ENCODE results near the gene FAM107B.

FAM107B gene

DNA sequence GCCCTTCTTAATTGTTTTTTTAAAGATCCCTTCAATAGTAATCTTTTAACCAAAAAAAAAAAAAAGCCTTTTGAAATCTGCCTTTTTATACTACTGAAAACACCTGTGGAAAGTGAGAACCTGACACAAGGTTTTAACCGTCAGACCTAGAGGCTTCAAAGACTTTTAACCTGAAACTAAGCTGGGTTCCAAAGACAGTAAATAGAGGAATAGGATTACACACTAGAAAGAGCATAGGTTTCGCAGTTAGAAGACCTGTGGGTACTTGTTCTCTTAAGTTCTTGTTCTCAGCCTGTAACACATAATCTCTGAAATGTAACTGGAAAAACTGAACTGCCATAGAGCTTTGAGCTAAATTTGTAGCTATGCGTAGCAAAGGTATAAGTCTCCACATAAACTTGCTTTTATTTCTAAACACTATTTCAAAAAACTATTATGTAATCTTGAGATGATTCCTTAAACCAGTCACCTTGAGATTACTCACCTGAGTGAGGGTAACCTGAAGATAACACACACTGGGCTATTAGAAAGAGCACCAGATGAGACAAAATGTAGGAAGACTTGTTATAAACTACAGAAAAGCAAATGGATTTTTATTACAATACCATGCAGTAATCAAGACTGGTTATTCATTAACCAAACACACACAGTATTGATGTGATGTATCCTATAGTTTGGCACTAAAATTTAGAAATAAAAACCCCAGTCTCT lies 247.4 kb downstream of the FAM107B start:
- Histone ChIP-seq H3K36me3 (ENCODE audit: control insufficient read depth in 2 of 2, insufficient read depth in 1 of 2, low read length in 2 of 2) (peaks cover 0 to 16% of the 10 kb centered on the region in 2 experiments), H3K27ac (ENCODE audit: extremely low read depth, low read depth, low read length) (no peak overlapping the region), H3K4me3 (ENCODE audit: low read depth, low read length) (no peak overlapping the region), H3K9me3 (ENCODE audit: control insufficient read depth, insufficient read depth, low read depth, low read length) (no peaks in the 10 kb centered on the region), H3K4me1 (ENCODE audit: control insufficient read depth, insufficient read depth, low read length) (no peaks in the 10 kb centered on the region)
- ChIA-PET POLR2A (no interaction called here), CTCF (interaction anchor here (0.7 to 0.8 kb wide), 3 partner anchors 10 to 405 kb away, joined by 3 read pairs; no protein-coding TSS in a partner anchor)
- no peak for TF ChIP-seq ZNF223 (tag by site-specific recombination; IDR thresholded peaks at IDR 0.05)
- TF ChIP-seq KLF1 (tag by site-specific recombination; IDR thresholded peaks at IDR 0.05): no peak
- no peak for TF ChIP-seq TRIM28 (IDR thresholded peaks at IDR 0.05; ENCODE audit: borderline replicate concordance, low read length)
- no peak for TF ChIP-seq ZFP69B (tag by site-specific recombination; IDR thresholded peaks at IDR 0.05)
- no peak for TF ChIP-seq ZNF549 (tag by site-specific recombination; IDR thresholded peaks at IDR 0.05)
- no peak for TF ChIP-seq ZXDB (tag by site-specific recombination; IDR thresholded peaks at IDR 0.05)
- no peak for TF ChIP-seq ZNF530 (tag by site-specific recombination; IDR thresholded peaks at IDR 0.05; ENCODE audit: low read depth)
- TF ChIP-seq, protein P1, sequence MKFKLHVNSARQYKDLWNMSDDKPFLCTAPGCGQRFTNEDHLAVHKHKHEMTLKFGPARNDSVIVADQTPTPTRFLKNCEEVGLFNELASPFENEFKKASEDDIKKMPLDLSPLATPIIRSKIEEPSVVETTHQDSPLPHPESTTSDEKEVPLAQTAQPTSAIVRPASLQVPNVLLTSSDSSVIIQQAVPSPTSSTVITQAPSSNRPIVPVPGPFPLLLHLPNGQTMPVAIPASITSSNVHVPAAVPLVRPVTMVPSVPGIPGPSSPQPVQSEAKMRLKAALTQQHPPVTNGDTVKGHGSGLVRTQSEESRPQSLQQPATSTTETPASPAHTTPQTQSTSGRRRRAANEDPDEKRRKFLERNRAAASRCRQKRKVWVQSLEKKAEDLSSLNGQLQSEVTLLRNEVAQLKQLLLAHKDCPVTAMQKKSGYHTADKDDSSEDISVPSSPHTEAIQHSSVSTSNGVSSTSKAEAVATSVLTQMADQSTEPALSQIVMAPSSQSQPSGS (tag by site-specific recombination; IDR thresholded peaks at IDR 0.05; ENCODE audit: low read depth): no peak
- TF ChIP-seq, protein P2, sequence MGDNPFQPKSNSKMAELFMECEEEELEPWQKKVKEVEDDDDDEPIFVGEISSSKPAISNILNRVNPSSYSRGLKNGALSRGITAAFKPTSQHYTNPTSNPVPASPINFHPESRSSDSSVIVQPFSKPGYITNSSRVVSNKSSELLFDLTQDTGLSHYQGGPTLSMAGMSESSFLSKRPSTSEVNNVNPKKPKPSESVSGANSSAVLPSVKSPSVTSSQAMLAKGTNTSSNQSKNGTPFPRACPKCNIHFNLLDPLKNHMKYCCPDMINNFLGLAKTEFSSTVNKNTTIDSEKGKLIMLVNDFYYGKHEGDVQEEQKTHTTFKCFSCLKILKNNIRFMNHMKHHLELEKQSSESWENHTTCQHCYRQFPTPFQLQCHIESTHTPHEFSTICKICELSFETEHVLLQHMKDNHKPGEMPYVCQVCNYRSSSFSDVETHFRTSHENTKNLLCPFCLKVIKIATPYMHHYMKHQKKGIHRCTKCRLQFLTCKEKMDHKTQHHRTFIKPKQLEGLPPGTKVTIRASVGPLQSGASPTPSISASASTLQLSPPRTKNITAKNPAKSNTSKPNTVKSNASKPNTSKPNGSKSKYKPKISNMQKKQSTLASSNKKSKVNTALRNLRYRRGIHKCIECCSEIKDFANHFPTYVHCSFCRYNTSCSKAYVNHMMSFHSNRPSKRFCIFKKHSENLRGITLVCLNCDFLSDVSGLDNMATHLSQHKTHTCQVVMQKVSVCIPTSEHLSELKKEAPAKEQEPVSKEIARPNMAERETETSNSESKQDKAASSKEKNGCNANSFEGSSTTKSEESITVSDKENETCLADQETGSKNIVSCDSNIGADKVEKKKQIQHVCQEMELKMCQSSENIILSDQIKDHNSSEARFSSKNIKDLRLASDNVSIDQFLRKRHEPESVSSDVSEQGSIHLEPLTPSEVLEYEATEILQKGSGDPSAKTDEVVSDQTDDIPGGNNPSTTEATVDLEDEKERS (tag by site-specific recombination; IDR thresholded peaks at IDR 0.05): no peak
- TF ChIP-seq ZEB2 (tag by site-specific recombination; IDR thresholded peaks at IDR 0.05): no peak
- TF ChIP-seq, protein P3, sequence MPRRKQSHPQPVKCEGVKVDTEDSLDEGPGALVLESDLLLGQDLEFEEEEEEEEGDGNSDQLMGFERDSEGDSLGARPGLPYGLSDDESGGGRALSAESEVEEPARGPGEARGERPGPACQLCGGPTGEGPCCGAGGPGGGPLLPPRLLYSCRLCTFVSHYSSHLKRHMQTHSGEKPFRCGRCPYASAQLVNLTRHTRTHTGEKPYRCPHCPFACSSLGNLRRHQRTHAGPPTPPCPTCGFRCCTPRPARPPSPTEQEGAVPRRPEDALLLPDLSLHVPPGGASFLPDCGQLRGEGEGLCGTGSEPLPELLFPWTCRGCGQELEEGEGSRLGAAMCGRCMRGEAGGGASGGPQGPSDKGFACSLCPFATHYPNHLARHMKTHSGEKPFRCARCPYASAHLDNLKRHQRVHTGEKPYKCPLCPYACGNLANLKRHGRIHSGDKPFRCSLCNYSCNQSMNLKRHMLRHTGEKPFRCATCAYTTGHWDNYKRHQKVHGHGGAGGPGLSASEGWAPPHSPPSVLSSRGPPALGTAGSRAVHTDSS (tag by site-specific recombination; IDR thresholded peaks at IDR 0.05): no peak
- TF ChIP-seq ZNF501 (tag by site-specific recombination; IDR thresholded peaks at IDR 0.05): no peak
- no peak for TF ChIP-seq REPIN1 (tag by site-specific recombination; IDR thresholded peaks at IDR 0.05; ENCODE audit: low read depth)
- TF ChIP-seq, protein P4, sequence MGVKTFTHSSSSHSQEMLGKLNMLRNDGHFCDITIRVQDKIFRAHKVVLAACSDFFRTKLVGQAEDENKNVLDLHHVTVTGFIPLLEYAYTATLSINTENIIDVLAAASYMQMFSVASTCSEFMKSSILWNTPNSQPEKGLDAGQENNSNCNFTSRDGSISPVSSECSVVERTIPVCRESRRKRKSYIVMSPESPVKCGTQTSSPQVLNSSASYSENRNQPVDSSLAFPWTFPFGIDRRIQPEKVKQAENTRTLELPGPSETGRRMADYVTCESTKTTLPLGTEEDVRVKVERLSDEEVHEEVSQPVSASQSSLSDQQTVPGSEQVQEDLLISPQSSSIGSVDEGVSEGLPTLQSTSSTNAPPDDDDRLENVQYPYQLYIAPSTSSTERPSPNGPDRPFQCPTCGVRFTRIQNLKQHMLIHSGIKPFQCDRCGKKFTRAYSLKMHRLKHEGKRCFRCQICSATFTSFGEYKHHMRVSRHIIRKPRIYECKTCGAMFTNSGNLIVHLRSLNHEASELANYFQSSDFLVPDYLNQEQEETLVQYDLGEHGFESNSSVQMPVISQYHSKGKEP (tag by site-specific recombination; IDR thresholded peaks at IDR 0.05): no peak
- no peak for TF ChIP-seq ZNF585B (tag by site-specific recombination; IDR thresholded peaks at IDR 0.05)

DNA sequence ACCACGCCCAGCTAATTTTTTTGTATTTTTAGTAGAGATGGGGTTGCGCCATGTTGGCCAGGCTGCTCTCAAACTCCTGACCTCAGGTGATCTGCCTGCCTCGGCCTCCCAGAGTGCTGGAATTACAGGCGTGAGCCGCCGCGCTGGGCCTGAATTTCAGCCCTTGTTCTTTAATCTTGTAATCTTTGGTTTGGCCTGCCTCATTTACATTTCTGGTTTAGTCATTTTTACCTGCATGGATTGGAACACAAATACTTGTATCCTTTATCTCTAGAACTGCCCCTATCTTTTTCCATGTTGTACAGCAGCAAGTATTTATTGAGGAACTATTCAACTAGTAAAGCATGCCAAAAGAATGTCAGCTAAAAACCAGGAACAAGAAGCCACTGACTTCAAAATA lies 248.4 kb downstream of the FAM107B start:
- H3K9me3 ChIP-seq (ENCODE audit: control insufficient read depth, insufficient read depth, low read depth, low read length): no peaks in the 10 kb centered on the region
- CTCF ChIA-PET: interaction anchor here (0.7 kb wide), 2 partner anchors 12 to 353 kb away, joined by 3 to 4 read pairs; no protein-coding TSS in a partner anchor
- H3K36me3 ChIP-seq (ENCODE audit: control insufficient read depth in 2 of 2, insufficient read depth in 1 of 2, low read length in 2 of 2): peaks cover 0 to 20% of the 10 kb centered on the region in 2 experiments
- no peaks in the 10 kb centered on the region for H3K4me1 ChIP-seq (ENCODE audit: control insufficient read depth, insufficient read depth, low read length)
- H3K27ac ChIP-seq (ENCODE audit: extremely low read depth, low read depth, low read length): no peak overlapping the region
- TF ChIP-seq ZNF23 (tag by site-specific recombination; IDR thresholded peaks at IDR 0.05; ENCODE audit: borderline replicate concordance) (no peak), ZNF48 (tag by site-specific recombination; IDR thresholded peaks at IDR 0.05) (no peak), ZNF140 (tag by site-specific recombination; IDR thresholded peaks at IDR 0.05) (no peak), HOXA7 (CRISPR knock-in tag; IDR thresholded peaks at IDR 0.05; ENCODE audit: borderline replicate concordance) (no peak)
- H3K4me3 ChIP-seq (ENCODE audit: low read depth, low read length): no peak overlapping the region
- POLR2A ChIA-PET: no interaction called here

Measured in HEK293 (cell line).